ENCODE data around the gene VASP. TPM values are rescaled to one million over a fixed set of nuclear protein-coding genes. Genes with fewer than 3 reads are reported as not detected.

Gene VASP
- total RNA-seq, 4 donors from 2014 or later, result 47.0 to 132 (median 68.7) TPM

DNA sequence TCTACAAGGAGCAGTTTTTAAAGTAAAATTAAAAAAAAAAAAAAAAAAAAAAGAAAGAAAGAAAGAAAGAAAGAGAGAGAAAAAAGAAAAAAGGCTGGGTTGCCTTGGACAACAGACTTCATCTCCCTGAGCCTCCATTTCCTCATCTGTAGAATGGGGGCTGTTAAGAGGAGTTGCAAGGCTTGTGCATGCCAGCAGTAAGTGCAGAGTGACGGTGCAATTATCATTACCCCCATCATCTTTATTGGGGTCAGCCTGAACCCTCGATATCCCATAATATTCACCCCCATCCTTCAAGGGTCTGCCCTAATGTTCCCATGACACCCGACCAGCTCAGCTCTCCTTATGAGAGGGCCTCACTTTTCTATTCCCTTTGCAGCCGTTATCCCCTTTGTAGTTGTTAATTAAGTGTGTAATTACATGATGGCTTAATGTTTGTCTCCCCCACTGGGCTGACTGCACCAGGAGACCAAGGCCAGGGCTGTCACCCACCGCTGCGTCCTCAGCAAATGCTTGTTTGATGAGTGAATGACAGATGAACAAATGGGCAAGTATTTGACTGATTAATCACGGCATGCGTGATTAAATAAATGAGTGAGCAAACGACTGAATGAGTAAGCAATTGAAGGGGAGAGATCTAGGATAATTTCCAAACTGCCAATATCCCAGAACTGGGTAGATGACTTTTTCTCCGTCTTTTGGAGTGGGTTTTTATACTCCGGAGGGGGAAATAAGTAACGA, 29.4 kb upstream of the VASP start:
- TF ChIP-seq, protein P1, sequence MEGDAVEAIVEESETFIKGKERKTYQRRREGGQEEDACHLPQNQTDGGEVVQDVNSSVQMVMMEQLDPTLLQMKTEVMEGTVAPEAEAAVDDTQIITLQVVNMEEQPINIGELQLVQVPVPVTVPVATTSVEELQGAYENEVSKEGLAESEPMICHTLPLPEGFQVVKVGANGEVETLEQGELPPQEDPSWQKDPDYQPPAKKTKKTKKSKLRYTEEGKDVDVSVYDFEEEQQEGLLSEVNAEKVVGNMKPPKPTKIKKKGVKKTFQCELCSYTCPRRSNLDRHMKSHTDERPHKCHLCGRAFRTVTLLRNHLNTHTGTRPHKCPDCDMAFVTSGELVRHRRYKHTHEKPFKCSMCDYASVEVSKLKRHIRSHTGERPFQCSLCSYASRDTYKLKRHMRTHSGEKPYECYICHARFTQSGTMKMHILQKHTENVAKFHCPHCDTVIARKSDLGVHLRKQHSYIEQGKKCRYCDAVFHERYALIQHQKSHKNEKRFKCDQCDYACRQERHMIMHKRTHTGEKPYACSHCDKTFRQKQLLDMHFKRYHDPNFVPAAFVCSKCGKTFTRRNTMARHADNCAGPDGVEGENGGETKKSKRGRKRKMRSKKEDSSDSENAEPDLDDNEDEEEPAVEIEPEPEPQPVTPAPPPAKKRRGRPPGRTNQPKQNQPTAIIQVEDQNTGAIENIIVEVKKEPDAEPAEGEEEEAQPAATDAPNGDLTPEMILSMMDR (IDR thresholded peaks at IDR 0.05), result no peak
- DNase-seq (ENCODE audit: low spot score) (no peak), ATAC-seq (ENCODE audit: low FRiP score) (peak; percentile 19)

DNA sequence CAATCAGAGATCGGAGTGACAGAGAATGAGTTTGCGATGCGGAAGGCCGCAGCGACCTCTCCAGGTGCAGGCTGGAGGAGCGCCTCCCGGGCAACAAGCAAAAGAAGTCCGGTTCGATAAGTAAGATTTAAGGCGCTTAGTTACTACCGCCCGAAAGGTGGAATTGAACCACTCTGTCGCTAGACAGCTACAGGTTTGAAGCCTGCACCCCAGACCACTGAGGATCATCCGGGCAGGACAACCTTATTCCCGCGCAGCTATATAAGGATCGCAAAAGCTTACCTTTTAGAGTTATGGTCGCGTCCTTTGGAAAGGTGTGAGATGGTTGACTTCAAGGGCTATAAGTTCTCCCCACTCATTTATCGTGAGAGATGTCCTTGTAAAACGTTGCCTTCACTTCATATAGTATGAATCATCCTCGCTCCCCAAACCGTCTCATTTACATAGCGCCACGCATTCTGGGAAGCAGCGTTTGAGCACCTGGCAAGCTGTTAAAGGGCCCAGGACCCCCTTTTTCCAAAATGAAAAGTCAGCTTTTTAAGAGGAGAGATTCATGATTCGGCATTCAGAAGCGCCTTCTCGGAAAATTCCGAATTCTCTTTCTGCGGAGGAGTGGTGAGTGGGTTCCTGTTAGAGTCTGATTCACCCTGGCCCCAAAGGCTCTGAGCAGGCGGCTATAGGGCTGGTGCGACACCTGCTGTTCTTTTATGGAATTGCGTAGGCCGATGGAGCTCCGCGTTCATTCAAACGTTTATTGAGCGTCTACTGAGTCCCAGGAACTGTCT, 28.6 kb upstream of the VASP start:
- ATAC-seq (ENCODE audit: low FRiP score), result peak; percentile 60
- TF ChIP-seq, protein P1 (IDR thresholded peaks at IDR 0.05), result peak in 2 of 3 donors; percentile 90 to 93
- DNase-seq (ENCODE audit: low spot score), result peak; percentile 78

DNA sequence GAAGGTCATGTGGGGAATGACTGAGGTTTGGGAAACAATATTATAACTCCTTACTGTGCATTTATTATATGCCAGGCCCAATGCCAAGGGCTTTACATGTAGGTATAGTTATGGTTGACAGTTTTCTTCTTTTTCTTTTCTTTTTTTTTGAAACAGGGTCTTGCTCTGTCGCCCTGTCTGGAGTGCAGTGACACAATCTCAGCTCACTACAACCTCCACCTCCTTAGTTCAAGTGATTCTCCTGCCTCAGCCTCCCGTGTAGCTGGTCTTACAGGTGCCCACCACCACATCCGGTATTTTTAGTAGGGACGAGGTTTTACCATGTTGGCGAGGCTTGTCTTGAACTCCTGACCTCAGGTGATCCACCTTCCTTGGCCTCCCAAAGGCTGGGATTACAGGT, 24.2 kb upstream of the VASP start:
- TF ChIP-seq, protein P1 (IDR thresholded peaks at IDR 0.05), result no peak
- ATAC-seq (ENCODE audit: low FRiP score), result no peak
- no peak for DNase-seq (ENCODE audit: low spot score)

DNA sequence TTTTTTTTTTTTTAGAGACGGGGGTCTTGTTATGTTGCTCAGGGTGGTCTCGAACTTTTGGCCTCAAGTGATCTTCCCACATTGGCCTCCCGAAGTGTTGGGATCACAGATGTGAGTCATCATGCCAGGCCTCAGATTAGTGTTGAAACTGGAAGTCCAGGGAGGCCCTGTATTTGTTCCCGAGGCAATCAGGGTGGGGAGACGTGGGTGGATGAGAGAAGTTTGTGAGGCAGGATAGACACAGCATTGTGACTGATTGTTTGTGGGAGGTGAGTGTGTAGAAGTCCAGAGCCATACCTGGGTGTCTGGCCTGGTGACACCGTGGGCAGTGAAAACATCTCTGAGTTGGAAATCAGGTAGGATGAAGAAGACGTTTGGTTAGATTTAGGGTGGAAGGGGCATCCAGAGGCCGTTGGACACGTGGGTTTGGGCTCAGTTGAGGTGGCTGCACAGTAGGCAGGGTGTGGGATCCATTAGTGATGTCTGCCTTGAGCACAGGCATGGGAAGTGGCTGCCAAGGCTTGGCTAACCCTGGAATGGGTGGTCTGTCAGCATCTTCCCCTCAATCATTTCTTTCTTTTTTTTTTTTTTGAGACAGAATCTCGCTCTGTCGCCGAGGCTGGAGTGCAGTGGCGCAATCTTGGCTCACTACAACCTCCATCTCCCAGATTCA, 22.9 kb upstream of the VASP start:
- ATAC-seq (ENCODE audit: low FRiP score) (no peak), DNase-seq (ENCODE audit: low spot score) (no peak)
- TF ChIP-seq, protein P1 (IDR thresholded peaks at IDR 0.05), result no peak

DNA sequence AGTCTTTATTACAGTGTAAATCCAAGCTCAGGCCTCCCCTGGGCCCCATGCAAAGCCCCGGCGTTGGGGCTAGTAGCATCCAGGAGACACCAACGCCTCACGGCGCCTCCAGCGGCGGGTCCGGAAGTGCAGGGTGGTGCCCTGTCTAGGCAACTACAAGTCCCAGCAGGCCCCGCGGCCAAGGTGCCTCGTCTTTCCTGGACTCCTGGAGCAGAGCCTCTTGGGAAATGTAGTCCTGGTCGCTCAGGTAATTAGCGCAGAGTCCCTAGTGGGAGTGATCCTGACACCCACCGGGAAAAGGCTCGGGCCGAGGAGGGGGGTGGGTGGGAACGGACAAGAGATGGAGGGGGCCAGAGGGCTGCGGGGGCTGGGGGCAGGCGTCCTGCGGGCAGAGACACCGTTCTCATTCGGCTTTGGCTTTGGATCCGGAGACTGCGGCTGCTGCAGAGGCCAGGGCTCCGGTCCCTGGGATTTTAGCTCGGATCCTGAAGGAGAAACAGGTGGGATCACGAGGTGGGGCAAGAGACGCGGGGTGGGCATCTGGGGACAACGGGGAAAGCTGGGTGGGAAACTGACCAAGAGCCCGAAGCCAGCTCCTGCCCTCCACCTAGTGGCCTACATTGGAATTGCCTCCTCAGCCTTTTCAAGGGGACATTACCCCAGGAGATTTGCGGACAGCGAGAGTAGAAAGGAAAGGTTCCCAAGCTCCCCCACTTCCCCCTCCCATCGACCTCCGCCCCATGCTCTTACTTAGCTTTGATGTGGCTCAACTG, 21.8 kb upstream of the VASP start:
- peak; percentile 98 for ATAC-seq (ENCODE audit: low FRiP score)
- TF ChIP-seq, protein P1 (IDR thresholded peaks at IDR 0.05), result peak in 2 of 3 donors; percentile 55 to 79

DNA sequence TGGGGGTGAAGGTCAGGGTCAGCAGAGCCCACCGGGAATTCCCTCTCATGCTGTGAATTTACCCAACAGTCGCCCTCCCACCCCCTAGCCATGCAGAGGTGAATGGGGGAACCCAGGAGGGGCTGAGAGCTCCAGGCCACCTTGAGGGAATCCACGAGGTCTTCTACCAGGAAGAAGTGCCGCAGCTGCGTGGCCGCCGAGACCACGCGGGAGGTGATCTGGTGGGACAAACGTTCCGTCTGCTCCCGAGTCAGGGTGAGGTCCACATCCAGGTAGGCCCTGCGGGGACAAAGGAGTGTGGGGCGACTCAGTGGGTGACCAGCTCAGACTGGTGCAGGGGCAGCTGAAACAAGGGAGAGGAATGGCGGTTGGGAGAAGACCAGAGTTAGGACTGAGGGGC, 18.6 kb upstream of the VASP start:
- ATAC-seq (ENCODE audit: low FRiP score), result no peak
- no peak for DNase-seq (ENCODE audit: low spot score)
- TF ChIP-seq, protein P1 (IDR thresholded peaks at IDR 0.05), result no peak

More for the DNA sequence above, 21.8 kb upstream of the VASP start:
- peak; percentile 99 for DNase-seq (ENCODE audit: low spot score)

Measured in omental fat pad (tissue), 4 donors.